GM18499 (cell line): ENCODE measurements around the gene RHOBTB3.
"Not testable (repeated sequence)": the region's sequence is repeated elsewhere in the genome, so short reads cannot be mapped to it uniquely, and the experiment has no call there.

Experiments used
- ATAC-seq: cut with Tn5 transposase; IDR thresholded peaks from one replicate; pipeline ENCODE4 v1.9.1; 2021; ENCODE audit warnings: moderate number of reproducible peaks; ENCODE audit not compliant: insufficient read depth, unreplicated experiment

RHOBTB3 gene

GRCh38 chr5:95797301-95797700, 66.2 kb downstream of the RHOBTB3 start:
- ATAC-seq = no peak

GRCh38 chr5:95798048-95798447, 66.9 kb downstream of the RHOBTB3 start:
- ATAC-seq = no peak

DNA sequence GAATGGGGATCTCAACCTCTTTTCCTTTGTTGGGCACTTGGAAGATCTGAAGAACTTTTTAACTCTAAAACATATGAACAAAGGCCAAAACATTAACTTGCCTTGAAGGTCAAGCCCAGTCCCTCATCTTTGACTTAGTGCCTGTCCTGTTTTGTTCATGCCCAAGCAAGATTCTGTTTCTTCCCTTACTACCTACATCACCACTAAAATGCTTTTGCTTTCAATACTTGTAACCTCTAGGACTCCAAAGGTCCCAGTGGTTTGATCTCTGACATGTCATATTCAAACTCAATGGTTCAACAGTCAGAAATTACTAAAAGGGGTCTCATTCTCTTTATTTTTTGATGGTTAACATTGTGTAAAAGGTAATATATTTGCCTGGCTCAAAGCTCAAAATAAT, 67.4 kb downstream of the RHOBTB3 start:
- no peak for ATAC-seq

DNA sequence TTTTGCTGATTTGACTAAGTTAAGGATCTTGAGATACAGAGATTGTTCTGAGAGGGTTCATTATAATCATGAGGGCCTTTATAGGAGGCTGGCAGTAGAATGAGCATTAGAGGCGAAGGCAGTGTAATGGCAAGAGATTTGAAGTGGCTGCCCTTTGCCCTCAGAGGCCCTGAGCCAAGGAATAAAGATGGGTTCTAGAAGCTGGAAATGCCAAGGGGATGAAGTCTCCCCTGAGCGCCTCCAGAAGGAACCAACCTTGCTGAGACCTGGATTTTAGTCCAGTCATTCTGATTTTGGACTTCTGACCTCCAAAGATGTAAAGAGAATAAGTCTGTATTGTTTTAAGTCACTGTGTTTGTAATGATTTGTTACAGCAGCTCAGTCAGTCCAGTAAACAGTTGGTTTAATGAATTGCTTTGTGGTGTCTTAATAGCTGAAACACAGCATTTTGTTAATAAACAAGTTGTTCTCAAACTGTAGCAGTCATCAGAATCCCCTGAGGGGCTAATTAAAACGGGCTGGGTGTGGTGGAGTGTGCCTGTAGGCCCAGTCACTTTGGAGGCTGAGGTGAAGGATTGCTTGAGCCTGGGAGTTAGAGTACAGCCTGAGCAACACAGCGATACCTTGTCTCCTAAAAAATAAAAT, 68.2 kb downstream of the RHOBTB3 start:
- ATAC-seq = no peak

GRCh38 chr5:95800553-95800952, 69.4 kb downstream of the RHOBTB3 start:
- ATAC-seq = no peak

DNA sequence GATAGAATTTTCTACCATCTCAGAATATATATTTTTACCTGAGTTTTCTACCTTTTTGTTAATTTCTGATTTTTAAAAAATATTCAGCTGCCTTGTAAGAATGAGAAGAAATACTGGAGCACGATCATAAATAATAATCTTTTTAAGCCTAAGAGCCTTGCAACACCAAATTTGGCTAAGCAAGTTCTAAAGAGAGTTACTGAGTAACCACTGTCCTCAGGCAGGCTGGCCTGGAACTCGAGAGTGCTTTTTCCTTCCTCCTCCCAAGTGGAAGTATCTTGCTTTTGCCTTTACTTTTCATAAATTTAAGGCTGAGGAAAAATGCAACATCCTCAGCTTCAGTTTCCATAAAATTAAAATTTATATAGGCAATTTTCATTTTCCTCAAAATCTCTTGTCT, 70.4 kb downstream of the RHOBTB3 start:
- no peak for ATAC-seq

- ATAC-seq = no peak
Measured at GRCh38 chr5:95801961-95802360, 70.8 kb downstream of the RHOBTB3 start.

DNA sequence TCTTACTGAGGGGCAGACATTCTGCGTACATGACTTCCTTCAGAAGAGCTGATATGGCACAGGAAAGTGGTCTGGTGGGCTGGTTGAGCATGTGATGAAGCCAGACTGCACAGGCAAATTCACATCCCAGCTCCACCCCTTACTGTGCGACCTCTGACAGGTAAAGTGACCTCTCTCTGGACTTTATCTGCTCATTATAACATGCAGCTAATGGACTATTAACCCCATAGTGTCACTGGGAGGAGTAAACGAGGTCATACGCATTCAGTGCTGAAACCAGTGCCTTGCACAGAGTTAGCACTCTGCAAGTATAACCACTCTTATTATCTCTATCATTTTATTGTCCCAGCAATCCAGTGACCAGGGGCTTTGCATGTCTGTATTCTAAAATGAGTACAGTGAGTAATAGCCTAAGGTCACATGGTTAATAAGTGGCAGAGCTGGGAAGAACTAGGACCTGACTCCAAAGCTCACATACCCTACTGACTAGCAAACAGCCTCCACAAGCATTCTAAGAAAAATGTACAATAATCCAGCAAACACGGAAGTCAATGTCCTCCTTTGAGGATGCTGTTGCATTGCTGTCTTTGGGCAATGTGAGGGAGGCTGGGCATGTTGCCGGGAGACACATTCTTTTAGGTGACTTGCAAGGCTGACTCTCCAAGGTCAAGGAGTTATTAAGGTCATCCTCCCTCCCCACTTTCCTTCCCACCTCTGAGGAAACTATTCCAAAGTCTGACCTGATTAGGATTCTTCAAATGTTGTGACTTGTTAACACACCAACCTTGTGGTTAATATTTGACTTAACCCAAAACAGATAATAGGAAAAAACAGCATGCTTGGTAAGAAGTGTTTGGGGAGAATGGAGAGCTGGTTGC, 72.4 kb downstream of the RHOBTB3 start:
- ATAC-seq = no peak

DNA sequence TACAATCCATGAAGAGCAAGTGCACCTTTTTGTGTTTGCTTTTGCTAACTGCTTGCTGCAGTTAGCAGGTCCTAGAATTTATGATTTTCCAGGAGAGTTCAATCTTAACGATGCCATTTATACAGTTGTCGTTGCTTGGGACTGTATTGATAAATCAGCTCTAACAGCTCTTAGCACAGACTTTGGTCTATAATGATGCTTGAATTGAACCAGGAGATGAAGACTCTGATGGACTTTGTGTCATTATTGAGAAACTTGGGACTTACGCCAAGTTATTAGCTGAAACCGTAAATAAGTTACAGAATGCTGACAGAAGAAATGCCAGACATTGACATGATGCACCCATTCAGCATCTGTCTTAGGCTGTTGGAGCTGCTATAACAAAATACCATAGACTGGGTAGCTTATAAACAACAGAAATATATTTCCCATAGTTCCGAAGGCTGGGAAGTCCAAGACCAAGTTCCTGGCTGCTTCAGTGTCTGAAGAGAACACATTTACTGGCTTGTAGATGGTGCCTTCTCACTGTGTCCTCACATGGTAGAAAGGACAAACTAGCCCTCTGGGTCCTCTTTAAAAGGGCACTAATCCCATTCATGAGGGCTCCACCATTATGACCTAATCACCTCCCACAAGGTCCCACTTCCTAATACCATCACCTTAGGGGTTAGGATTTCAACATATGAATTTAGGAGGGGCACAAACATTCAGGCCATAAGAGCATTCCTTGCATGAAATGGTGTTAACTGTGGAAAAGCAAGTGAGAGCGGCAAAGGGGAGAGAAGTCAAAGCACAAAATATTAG, 73.8 kb downstream of the RHOBTB3 start:
- ATAC-seq = no peak

DNA sequence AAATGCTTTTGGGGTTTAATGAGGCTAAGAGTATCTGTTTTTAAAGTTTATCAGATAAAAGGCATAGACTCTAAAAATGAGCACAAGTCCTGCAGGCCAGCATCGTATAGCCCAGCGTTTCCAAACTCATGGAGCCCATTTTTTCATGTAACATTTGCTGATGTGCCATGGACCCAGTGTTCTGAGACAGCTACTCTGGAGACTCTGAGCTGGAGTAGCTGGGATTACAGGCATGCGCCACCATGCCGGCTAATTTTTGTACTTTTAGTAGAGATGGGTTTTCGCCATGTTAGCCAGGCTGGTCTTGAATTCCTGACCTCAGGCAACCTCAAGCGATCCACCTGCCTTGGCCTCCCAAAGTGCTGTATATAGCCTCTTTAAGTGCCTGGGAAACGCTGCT, 75.6 kb downstream of the RHOBTB3 start:
- no peak for ATAC-seq

GRCh38 chr5:95808013-95808685, 77.0 kb downstream of the RHOBTB3 start:
- no peak for ATAC-seq

DNA sequence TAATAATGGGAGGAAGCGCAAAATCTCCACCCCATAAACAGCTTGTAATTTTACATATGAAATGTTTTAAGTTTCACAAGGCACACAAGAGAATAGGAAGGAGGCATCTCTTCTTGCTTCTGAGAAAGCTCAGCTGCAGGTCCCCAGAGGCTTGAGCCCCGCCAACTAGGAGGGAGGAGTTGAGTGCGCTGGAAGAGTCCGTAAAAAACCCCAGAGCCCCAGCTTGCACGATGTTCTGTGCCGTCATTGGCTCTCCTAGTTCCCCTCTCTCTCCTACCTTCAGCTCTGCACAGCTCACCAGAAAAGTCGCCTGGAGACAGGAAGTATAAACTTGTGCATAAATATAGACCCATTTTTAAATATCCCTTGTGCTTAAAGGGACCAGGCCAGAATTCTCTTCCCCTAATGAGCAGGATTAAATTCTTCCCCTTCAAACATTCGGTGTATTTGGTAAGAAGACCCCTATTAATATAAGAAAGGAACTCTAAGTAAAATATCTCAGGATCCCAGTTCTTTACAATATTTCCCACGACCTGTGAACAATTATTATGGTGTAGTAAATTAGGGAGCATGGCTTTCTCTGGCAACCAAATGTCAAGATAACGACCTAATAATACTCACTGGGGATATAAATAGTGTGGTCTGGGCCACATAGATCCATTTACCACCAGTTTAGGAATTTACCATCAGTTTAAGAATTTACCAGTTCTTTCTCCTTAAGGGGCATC, 77.7 kb downstream of the RHOBTB3 start:
- peak; percentile 98 for ATAC-seq

DNA sequence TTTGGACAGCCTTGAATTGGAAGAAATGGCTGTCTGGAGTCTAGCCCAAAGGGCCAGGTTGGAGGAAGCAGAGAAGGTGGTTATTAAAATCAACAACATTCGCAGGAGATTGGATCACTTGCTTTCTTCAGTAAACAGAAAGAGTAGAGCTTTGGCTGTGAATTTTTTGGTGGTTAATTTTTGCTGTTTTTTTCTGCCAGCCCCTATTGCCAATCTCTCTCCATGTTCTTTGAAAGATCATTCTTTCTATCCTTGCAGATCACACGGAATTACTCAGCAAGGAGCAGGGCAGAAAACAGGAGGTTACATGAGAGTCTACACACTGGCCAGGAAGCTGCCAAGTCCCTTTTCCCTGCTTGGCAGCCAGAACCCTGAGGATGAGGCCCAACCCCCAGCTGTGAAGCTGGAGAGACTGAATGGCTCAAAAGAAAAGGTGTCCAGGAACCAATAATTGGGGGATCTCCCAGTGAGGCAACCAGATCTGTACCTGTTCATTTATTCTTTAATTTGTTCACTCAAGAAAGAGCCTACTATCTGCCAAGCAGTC, 78.4 kb downstream of the RHOBTB3 start:
- ATAC-seq = no peak

- ATAC-seq = no peak
Measured at GRCh38 chr5:95810305-95811125, 79.4 kb downstream of the RHOBTB3 start.

GRCh38 chr5:95811126-95811423, 79.9 kb downstream of the RHOBTB3 start:
- ATAC-seq = not testable (repeated sequence)

DNA sequence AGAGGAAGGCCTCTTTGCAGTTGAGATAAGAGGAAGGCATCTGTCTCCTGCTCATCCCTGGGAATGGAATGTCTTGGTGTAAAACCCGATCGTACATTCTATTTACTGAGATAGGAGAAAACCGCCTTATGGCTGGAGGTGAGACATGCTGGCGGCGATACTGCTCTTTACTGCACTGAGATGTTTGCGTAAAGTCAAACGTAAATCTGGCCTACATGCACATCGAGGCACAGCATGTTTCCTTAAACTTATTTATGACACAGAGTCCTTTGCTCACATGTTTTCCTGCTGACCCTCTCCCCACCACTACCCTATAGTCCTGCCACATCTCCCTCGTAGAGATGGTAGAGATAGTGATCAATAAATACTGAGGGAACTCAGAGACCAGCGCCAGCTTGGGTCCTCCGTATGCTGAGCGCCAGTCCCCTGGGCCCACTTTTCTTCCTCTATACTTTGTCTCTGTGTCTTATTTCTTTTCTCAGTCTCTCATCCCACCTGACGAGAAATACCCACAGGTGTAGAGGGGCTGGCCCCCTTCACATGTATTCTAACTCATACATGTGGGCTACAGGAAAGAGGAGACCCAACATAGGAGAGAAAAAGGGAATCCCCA, 80.4 kb downstream of the RHOBTB3 start:
- ATAC-seq = not testable (repeated sequence)

- ATAC-seq = no peak
Measured at GRCh38 chr5:95812074-95812471, 80.9 kb downstream of the RHOBTB3 start.

GRCh38 chr5:95813035-95813434, 81.9 kb downstream of the RHOBTB3 start:
- not testable (repeated sequence) for ATAC-seq
